Duodenal mucosa (tissue), 2 donors: ENCODE data around the gene PLEKHA1.

Experiments used
- H3K27ac ChIP-seq: one replicate; pipeline ENCODE4 v1.7.0; 2013; ENCODE audit warnings: low read depth, low read length
- H3K27me3 ChIP-seq, 2 donors: one replicate each; pipeline ENCODE4 v1.7.0; 2013; ENCODE audit warnings: low read length in 2 of 2, control low read depth in 1 of 2; ENCODE audit not compliant: insufficient read depth in 2 of 2, control insufficient read depth in 1 of 2
- H3K36me3 ChIP-seq, 2 donors: one replicate each; pipeline ENCODE4 v1.7.0; 2013; ENCODE audit warnings: low read length in 2 of 2, control low read depth in 1 of 2; ENCODE audit not compliant: insufficient read depth in 2 of 2, control insufficient read depth in 1 of 2
- H3K4me1 ChIP-seq, 2 donors: one replicate each; pipeline ENCODE4 v1.7.0; 2013; ENCODE audit warnings: low read length in 2 of 2, control low read depth in 1 of 2; ENCODE audit not compliant: insufficient read depth in 2 of 2, control insufficient read depth in 1 of 2
- H3K4me3 ChIP-seq, 2 donors: one replicate each; pipeline ENCODE4 v1.7.0; 2013; ENCODE audit warnings: low read length in 2 of 2, low read depth in 1 of 2
- H3K9ac ChIP-seq, 2 donors: one replicate each; pipeline ENCODE4 v1.7.0; 2013; ENCODE audit warnings: low read length in 2 of 2, low read depth in 1 of 2
- H3K9me3 ChIP-seq, 2 donors: one replicate each; pipeline ENCODE4 v1.7.0; 2013; ENCODE audit warnings: low read length in 2 of 2, control low read depth in 1 of 2; ENCODE audit not compliant: control insufficient read depth in 1 of 2

The PLEKHA1 gene

GRCh38 chr10:122390679-122391078, 16.2 kb downstream of the PLEKHA1 start:
- no peaks in the 10 kb centered on the region for H3K27me3 ChIP-seq
- H3K9me3 ChIP-seq: no peaks in the 10 kb centered on the region
- H3K9ac ChIP-seq: no peak overlapping the region
- peaks cover 3 to 5% of the 10 kb centered on the region in 2 donors for H3K4me1 ChIP-seq
- no peak overlapping the region for H3K4me3 ChIP-seq
- H3K36me3 ChIP-seq: peaks cover 7 to 9% of the 10 kb centered on the region in 2 donors
- H3K27ac ChIP-seq: no peak overlapping the region

GRCh38 chr10:122391875-122392274, 17.4 kb downstream of the PLEKHA1 start:
- Histone ChIP-seq H3K27ac (no peak overlapping the region), H3K9me3 (no peaks in the 10 kb centered on the region), H3K9ac (no peak overlapping the region), H3K27me3 (no peaks in the 10 kb centered on the region), H3K4me3 (no peak overlapping the region), H3K36me3 (peaks cover 7 to 11% of the 10 kb centered on the region in 2 donors), H3K4me1 (peaks cover 0 to 3% of the 10 kb centered on the region in 2 donors)

- Histone ChIP-seq H3K9me3 (no peaks in the 10 kb centered on the region), H3K36me3 (peaks cover 7 to 13% of the 10 kb centered on the region in 2 donors), H3K4me1 (peaks cover 0 to 3% of the 10 kb centered on the region in 2 donors), H3K4me3 (no peak overlapping the region), H3K27me3 (no peaks in the 10 kb centered on the region), H3K27ac (no peak overlapping the region), H3K9ac (no peak overlapping the region)
These were observed 18.3 kb downstream of the PLEKHA1 start for GRCh38 chr10:122392835-122393234.

- Histone ChIP-seq H3K9ac (no peak overlapping the region), H3K36me3 (peaks cover 7 to 13% of the 10 kb centered on the region in 2 donors), H3K9me3 (no peaks in the 10 kb centered on the region), H3K4me1 (peaks cover 0 to 3% of the 10 kb centered on the region in 2 donors), H3K27me3 (no peaks in the 10 kb centered on the region), H3K27ac (no peak overlapping the region), H3K4me3 (no peak overlapping the region)
These were observed 18.8 kb downstream of the PLEKHA1 start for GRCh38 chr10:122393288-122393687.

GRCh38 chr10:122402548-122403131, 28.1 kb downstream of the PLEKHA1 start:
- Histone ChIP-seq H3K27me3 (no peaks in the 10 kb centered on the region), H3K27ac (no peak overlapping the region), H3K4me1 (no peaks in the 10 kb centered on the region), H3K9me3 (no peaks in the 10 kb centered on the region), H3K36me3 (peaks cover 14 to 29% of the 10 kb centered on the region in 2 donors), H3K4me3 (no peak overlapping the region), H3K9ac (no peak overlapping the region)

- Histone ChIP-seq H3K4me3 (no peak overlapping the region), H3K27me3 (no peaks in the 10 kb centered on the region), H3K9me3 (no peaks in the 10 kb centered on the region), H3K9ac (no peak overlapping the region), H3K36me3 (peaks cover 14 to 25% of the 10 kb centered on the region in 2 donors), H3K4me1 (no peaks in the 10 kb centered on the region), H3K27ac (no peak overlapping the region)
These were observed 30.1 kb downstream of the PLEKHA1 start for GRCh38 chr10:122404576-122404975.

- no peak overlapping the region for H3K4me3 ChIP-seq
- H3K27ac ChIP-seq: no peak overlapping the region
- no peaks in the 10 kb centered on the region for H3K9me3 ChIP-seq
- H3K9ac ChIP-seq: no peak overlapping the region
- H3K4me1 ChIP-seq: no peaks in the 10 kb centered on the region
- H3K27me3 ChIP-seq: no peaks in the 10 kb centered on the region
- peaks cover 9 to 10% of the 10 kb centered on the region in 2 donors for H3K36me3 ChIP-seq
These were observed 33.0 kb downstream of the PLEKHA1 start for GRCh38 chr10:122407375-122408125.

GRCh38 chr10:122413327-122413726, 38.8 kb downstream of the PLEKHA1 start:
- Histone ChIP-seq H3K36me3 (peaks cover 12 to 20% of the 10 kb centered on the region in 2 donors), H3K27ac (no peak overlapping the region), H3K4me3 (no peak overlapping the region)

GRCh38 chr10:122417667-122418066, 43.2 kb downstream of the PLEKHA1 start:
- Histone ChIP-seq H3K4me3 (no peak overlapping the region), H3K9ac (no peak overlapping the region), H3K27ac (no peak overlapping the region), H3K27me3 (no peaks in the 10 kb centered on the region), H3K36me3 (peaks cover 8 to 37% of the 10 kb centered on the region in 2 donors), H3K9me3 (no peaks in the 10 kb centered on the region), H3K4me1 (no peaks in the 10 kb centered on the region)

More at GRCh38 chr10:122413327-122413726, 38.8 kb downstream of the PLEKHA1 start:
- Histone ChIP-seq H3K9ac (no peak overlapping the region), H3K4me1 (no peaks in the 10 kb centered on the region), H3K9me3 (no peaks in the 10 kb centered on the region), H3K27me3 (no peaks in the 10 kb centered on the region)

GRCh38 chr10:122419016-122419415, 44.5 kb downstream of the PLEKHA1 start:
- Histone ChIP-seq H3K27me3 (no peaks in the 10 kb centered on the region), H3K9ac (no peak overlapping the region), H3K36me3 (peaks cover 8 to 29% of the 10 kb centered on the region in 2 donors), H3K27ac (no peak overlapping the region), H3K4me1 (no peaks in the 10 kb centered on the region), H3K4me3 (no peak overlapping the region), H3K9me3 (no peaks in the 10 kb centered on the region)
